Glomerular visceral epithelial cell (primary cell): ENCODE results near the gene C1QTNF9B.
"Not testable (repeated sequence)": the region's sequence is repeated elsewhere in the genome, so short reads cannot be mapped to it uniquely, and the experiment has no call there.

Source experiments
- DNase-seq: peaks from one replicate; pipeline ENCODE4 v3.0.0-alpha.2; 2016; ENCODE audit errors: extremely low spot score

Gene C1QTNF9B

GRCh38 chr13:23897452-23897919 is at the start of gene C1QTNF9B:
Gene C1QTNF9B, minus strand, starts transcription at chr13:23897502.
- not testable (repeated sequence) for DNase-seq

- DNase-seq, result no peak
Observed at GRCh38 chr13:23946900-23947299, 49.6 kb upstream of the C1QTNF9B start.

- no peak for DNase-seq
Observed at GRCh38 chr13:23946067-23946466, 48.8 kb upstream of the C1QTNF9B start.

- DNase-seq, result no peak
Observed at GRCh38 chr13:23945612-23946011, 48.3 kb upstream of the C1QTNF9B start.

GRCh38 chr13:23941211-23941610 is 43.9 kb upstream of the C1QTNF9B start:
- no peak for DNase-seq

GRCh38 chr13:23939666-23940065 is 42.4 kb upstream of the C1QTNF9B start:
- not testable (repeated sequence) for DNase-seq

- no peak for DNase-seq
Observed at GRCh38 chr13:23934520-23934919, 37.2 kb upstream of the C1QTNF9B start.

GRCh38 chr13:23928985-23929384 is 31.7 kb upstream of the C1QTNF9B start:
- peak; percentile 71 for DNase-seq

GRCh38 chr13:23923031-23923430 is 25.7 kb upstream of the C1QTNF9B start:
- DNase-seq, result no peak

GRCh38 chr13:23922005-23922932 is 25.0 kb upstream of the C1QTNF9B start:
- peak; percentile 4 for DNase-seq

GRCh38 chr13:23921451-23921888 is 24.2 kb upstream of the C1QTNF9B start:
- peak; percentile 69 for DNase-seq

- no peak for DNase-seq
Observed at GRCh38 chr13:23919006-23919405, 21.7 kb upstream of the C1QTNF9B start.

- no peak for DNase-seq
Observed at GRCh38 chr13:23918208-23918607, 20.9 kb upstream of the C1QTNF9B start.

- DNase-seq, result no peak
Observed at GRCh38 chr13:23915308-23915707, 18.0 kb upstream of the C1QTNF9B start.

GRCh38 chr13:23912469-23912868 is 15.2 kb upstream of the C1QTNF9B start:
- no peak for DNase-seq

GRCh38 chr13:23909606-23910005 is 12.3 kb upstream of the C1QTNF9B start:
- no peak for DNase-seq

GRCh38 chr13:23905766-23906165 is 8.5 kb upstream of the C1QTNF9B start:
- DNase-seq, result no peak

GRCh38 chr13:23903906-23904280 is 6.6 kb upstream of the C1QTNF9B start:
- DNase-seq, result no peak

- DNase-seq, result no peak
Observed at GRCh38 chr13:23902975-23903905, 5.9 kb upstream of the C1QTNF9B start.

- DNase-seq, result no peak
Observed at GRCh38 chr13:23901365-23901764, 4.1 kb upstream of the C1QTNF9B start.

GRCh38 chr13:23899555-23899954 is 2.3 kb upstream of the C1QTNF9B start:
- peak; percentile 37 for DNase-seq

- no peak for DNase-seq
Observed at GRCh38 chr13:23898101-23898500, 799 bp upstream of the C1QTNF9B start.
